NCI-H2081 treated with DMSO at 0.1 percent for 48 hours (cell line): ENCODE data around the gene HEPHL1.

ENCODE experiments used
- DNase-seq: peaks from one replicate; lab custom pipeline; 2025; lab: John Stamatoyannopoulos, UW

HEPHL1 gene

DNA sequence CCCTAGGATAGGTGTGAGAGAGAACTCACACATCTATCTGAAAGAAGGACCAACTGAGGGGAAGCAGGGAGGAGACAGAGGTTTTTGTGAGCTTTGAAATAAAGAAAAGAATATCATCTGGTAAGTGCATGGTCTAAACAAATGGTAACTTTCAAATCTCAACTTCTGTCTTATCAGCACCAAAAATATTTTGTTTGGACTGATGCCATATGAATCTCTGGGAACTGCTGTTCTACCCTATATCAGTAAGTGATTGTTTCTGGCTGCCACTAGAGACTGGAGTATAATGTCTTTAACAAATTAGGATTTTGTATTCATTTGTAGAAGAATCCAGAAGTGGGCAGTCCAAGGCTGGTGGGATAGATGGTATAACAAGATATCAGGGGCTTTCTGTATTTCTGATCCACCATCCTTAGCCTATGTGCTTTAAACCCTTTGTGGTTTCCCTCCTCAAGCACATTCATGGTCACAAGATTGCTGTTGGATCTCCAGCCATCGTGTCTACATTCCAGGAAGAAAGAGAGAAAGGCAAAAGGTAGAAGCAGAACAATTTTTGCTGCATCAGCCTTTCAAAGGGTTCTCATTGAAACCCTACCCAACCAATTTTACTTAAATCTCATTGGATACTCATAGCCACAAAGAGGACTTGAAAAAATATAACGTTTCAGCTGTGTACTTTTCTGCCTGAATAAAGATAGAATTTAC lies 4.7 kb downstream of the HEPHL1 start:
- DNase-seq: no peak

DNA sequence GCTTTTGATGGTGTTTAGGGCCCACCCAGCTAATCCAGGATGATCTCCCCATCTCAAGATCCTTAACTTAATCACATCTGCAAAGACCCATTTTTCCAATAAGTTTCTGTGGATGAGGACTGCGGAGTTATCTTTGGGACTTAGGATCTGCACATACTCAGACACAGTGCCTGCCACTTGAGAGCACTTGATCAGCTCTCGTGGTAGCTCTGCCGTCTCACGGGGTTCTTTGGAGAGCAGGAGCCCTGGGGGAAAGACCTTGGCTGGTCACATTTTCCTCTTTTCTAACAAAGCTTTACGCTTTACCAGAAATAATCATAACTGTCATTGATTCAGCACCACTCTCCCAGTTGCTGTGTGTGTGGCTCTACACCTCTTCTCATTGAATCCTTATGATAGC lies 6.1 kb downstream of the HEPHL1 start:
- DNase-seq: no peak

DNA sequence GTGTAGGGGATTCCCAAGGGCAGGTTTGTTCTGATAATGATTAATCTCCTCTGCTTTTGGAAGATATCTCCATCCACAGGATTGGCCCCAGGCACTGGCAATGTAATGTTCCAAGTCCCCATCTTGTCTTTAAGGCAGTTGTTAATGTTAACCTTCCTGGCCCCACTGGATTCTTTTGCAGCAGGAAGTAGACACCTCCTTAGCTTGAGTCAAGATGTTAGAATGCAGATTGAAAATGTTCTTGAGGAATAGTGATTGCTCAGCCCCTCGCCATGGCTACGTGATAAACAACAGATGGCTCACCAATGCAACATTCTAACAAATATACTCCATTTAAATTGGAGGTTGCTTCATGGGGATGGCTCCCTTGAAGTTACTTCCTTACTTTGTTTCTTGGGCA lies 7.3 kb downstream of the HEPHL1 start:
- DNase-seq: no peak

DNA sequence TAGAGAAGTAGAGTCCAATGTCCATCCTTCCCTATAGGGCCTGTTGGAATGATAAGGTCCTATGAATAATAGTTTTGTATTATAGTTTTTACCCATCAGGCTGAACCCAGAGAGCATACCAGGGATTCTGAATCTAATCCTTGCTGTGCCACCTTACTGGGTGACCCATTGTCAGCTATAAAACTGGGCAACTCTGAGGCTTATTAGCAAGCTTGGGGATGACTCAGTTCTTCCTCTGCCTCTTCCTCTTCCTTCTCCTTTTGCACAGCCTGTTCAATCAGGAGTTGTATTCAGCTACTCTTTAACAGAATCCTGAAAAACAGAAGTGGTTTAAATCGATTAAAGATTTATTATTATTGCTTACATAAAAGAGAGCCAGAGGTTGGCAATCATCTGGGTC lies 8.9 kb downstream of the HEPHL1 start:
- no peak for DNase-seq

DNA sequence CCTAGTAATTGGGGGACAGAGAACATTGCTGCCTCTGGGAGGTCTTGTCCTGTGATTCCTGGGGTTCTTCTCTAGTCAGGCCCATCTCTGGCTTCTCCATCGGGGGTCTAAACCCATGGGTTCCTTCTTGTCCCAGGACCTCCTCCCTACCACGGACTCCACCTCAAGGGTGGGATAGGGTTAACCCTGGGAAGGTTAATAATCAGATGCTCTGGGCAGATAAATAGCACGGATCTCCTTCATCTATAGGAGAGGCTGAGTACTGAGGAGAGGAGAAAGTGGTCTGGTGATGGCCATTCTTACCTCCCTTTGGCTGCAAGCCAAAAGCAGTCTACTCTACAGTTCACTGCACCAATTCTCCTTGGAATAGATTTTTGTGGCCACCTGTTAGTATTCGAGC lies 10.5 kb downstream of the HEPHL1 start:
- no peak for DNase-seq

DNA sequence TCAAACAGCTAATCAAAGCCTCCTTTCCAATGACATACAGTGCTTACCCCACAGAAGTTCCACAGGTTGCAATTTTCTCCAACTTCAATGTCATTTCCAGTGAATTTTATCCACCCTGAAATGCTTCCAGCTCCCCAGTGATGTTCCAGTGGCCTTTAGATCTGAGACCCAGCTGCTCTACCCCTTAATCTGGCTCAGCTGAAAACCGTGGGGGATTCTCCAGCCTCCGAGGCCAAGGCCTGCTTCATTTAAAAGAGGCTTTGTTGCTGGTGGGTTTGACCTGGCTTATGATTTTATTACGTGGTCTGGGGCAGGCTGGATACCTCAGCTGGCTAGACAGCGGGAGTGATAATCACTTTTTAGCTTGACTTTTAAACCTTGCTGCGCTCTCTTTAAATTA lies 10.9 kb downstream of the HEPHL1 start:
- DNase-seq: no peak

DNA sequence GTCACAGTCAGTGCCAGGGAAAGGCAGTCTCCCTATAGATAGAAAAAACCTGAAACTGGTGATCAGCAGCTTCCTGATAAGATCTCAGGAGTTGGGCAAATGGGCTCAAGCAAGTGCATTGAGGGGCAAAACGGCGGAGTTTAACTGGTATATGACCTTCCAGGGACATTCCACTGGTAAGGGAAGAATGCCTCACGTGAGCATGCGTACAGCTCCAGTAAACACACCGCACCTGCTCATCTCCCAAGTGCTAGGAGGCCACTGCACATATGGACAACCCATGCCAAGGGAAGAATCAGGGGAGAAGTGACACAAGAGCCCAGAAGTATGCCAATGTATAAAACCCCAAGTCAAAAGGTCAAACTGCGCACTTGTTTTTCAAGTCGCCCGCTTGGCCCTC lies 11.6 kb downstream of the HEPHL1 start:
- no peak for DNase-seq

DNA sequence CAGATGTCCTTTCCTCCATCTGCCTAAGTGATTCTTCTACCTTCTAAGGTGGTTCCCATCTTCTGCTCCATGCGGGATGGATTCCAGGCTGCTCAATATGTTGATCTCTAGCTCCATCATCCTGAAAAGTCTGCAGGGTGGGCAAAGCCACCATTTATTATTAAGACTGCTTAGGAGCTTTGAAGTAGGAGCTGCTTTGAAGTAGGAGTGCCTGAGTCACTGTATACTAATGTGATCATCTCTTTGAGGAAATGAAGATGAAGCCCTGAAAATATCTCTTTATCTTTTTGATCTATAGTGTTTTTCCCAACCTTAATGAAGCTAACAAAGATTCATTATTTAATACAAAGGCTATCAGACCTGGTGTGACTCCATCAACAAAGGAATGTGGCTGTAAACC lies 13.1 kb downstream of the HEPHL1 start:
- no peak for DNase-seq

DNA sequence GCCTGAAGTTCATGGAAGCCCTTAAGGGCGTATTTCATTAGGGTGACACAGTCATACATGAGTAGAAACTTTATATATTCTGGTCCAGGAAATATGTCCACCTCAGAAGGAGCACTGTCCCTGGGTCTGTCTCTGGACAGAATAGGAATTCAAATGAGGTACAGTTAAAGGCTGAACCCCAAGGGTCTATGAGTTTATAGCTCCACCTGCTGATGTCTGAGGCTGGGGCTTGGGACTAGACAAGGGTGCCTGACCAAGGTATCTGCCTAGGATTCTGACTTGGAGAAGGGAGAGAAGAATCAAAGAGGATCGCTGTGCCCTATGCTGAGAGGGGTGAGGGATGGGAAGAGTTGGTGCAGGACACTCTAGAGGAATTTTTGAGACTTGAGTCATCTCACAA lies 14.9 kb downstream of the HEPHL1 start:
- DNase-seq: no peak

DNA sequence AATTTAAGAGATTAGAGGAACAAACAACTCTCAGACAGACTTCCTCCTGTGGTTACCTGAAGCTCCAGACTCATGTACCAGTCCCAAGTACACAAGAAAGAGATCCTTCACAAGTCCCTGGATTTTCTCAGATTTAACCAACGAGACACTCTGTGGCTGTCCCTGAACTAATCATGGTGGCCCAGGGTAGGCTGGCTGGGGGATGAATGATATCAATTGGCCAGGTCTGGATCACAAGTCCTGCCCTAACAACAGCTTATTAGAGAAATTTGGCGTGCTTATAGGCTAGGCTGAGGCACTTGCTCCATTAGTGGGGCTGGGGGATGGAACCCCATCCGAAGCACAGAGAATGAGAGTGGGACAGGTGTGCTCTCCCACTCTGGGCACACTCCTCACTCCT lies 22.1 kb downstream of the HEPHL1 start:
- DNase-seq: no peak

DNA sequence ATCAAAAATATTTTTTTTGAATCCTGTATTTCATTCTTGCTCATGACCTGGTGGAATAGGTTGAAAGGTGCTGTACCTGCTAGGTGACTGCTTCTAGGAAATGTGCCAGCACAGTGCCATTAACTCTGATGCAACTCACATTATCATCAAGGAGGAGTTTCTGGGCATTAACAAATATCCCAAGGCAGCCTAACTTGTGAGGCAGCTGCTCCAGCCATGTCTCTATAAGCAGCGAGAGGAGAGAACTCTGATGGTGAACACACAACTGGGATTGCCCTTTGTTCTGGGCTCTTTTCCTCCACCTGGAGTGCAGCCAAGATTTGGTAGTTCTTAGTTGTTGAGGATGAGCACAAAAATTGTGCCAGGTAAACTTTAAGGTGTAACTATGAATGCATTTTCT lies 25.6 kb downstream of the HEPHL1 start:
- DNase-seq: no peak

DNA sequence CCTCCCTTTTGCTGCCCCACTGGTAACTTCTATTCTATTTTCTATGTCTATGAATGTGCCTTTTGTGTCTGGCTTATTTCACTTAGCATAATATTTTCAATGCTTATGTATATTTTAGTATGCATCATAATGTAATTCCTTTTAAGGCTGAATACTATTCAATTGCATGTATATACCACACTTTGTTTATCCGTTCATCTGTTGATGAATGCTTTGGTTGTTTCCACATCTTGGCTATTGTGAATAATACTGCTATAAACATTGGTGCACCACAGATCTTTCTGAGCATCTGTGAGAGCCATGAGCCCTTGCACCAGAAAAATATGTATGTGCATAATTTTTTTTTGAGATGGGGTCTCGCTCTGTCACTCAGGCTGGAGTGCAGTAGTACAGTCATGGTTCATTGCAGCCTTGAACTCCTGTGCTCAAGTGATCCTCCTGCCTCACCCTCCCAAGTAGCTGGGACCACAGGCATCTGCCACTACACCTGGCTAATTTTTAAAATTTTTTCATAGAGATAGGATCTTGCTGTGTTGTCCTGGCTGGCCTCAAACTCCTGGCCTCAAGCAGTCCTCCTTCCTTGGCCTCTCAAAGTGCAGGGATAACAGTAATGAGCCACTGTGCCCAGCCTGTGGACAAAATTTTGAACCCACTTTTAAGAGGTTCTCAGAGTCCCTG lies 27.0 kb downstream of the HEPHL1 start:
- DNase-seq: no peak

DNA sequence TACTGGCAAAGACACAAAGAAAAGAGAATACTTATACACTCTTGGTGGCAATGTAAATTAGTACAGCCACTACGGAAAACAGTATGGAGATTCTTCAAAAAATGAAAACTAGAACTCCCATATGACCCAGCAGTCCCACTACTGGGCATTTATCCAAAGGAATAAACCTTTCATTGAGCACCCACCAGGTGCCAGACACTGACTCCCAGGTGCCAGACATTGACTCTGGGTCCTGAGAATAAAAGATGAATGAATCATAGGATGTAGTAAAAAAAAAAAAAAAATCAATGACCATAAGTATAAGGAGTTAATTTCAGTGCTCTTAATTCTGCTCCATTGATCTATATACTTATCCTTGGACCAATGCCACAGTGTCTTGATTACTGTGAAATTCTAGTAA lies 28.2 kb downstream of the HEPHL1 start:
- DNase-seq: peak; percentile 67

DNA sequence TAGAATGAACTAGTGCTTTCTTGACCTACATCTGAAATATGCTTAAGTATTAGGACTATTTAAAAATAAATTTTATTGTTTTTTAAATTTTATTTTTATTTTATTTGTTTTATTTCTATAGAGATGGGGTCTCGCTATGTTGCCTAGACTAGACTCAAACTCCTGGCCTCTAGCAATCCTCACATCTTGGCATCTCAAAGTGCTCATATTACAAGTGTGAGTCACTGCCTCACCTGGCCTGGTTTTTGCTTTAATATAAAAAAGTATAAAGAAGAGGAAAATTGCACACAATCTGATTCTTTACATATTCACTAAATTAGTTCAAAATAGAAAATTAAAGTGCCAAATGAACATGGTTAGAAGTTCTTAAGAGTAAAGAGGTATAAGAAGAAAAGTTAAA lies 37.5 kb downstream of the HEPHL1 start:
- no peak for DNase-seq

DNA sequence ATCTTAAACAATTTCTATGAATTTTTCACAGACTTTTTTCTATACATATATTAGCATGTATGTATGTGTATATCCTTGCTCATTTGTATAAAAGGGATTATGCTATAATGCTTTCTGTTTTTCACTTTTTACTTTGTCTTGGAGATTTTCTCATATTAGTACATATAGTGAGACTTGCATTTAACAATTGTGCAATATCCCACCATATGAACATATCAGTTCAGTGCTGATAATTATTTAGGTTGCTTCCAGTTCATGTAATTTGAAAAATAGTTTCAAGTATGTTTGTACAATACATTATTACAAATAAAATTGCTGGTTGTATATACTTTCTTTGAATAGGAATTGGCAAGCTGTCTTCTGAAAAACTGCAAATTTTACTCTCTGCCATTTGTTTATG lies 37.9 kb downstream of the HEPHL1 start:
- no peak for DNase-seq

DNA sequence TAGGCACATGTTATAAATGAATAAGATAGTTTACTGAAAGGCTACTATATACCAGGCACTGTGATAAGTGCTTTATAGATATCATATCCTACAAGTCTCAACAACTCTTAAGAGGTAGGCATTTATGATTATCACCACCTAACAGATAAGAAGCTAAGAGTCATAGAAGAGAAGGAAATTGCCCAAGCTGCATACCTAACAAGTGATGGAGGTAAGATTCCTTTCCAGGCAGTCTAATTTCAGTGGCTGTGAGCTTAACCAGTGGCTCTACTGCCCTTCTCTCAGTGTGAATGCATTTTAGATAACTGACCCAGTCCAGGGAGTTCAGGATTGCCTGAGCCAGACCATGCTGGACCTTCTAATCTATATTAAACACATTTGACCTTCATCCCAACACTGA lies 39.2 kb downstream of the HEPHL1 start:
- DNase-seq: no peak

DNA sequence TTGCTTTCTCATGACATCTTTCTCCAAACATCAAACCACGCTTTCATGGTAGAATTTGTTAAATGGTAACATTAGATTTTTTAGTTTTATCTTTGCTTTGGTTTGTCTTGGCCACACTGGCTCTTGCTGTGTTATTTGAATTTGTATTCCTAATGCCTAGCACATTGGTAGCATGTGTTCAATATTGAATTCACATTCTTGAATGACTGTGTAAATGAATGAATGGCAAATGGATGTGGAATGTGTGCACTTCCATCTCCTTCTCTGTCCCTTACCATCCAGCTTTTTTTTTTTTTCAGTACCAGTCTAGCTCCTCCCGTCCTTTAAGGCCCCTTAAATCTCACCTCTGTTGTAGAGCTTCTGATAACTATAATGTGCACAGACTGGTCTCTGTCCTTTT lies 41.2 kb downstream of the HEPHL1 start:
- no peak for DNase-seq

DNA sequence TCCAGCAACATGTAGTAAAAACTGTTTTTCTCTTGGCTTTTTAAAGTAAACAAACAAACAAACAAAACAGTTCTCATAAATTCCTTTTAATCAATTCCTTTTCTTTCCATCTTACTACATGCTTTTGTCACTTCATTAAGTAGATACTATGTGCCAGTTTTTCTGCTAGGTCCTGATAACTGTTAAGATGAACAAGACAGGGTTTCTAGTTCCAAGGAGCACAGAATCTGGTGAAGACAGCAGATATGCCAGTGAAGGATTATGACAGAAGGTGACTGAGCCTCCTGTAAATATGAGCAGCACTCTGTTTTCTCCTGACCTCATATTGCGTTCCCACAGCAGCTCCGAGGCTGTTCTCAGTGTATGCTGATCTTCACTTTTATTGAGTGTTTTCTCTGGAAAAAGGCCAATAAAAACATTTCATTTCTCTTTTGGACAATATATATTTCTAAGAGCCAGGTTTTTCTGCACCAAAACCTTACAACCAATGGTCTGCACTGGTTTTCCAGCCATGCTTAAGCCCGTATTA lies 45.8 kb downstream of the HEPHL1 start:
- DNase-seq: no peak

DNA sequence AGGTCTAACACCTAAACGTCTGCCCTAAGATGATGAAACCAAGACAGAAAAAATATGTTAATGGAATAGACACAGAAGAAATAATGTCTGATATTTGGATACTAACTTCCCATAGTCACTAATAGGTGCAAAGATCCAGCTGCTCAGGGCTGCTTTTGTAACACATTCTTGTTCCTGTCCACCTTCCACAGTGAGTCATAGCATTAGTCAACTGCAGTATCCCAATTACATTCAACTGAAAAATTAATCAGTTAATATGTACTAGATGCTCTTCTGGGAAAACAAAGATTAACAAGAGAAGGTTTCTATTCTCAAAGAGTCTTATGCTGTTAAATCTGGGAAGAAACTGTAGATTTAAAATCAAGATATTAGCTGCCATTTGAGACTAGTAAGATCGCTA lies 47.6 kb downstream of the HEPHL1 start:
- no peak for DNase-seq

DNA sequence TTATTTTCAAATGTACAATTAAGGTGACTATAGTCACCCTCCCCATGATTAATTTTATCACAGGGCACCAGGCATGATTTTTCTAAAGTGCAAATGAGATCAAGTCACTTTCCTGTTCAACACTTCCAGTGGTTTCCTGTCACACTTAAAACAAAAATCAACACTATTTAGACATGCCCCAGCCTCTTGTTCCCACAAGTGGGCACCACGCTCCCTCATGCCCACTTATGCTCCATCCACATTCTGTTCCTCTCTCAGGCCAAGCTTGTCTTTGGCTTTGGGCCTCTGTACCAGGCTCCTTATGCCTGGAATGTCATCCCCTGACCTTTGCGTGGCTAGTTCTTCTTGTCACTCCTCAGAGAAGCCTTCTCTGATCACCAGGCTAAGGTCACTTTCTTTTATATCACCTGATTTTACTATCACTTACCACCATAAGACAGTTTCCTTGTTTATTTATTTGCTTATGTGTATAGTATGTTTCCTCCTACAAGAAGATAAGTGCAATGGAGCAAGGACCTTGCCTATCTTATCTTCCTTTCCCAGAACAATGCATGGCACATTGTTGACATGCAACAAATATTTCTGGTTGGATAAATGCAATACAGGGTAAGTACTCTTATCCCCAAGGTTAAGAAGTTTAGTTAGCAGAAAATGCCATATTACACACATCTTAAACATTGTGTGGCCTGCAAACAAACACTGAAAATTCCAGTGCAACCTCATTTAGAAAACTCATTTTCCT lies 56.6 kb downstream of the HEPHL1 start:
- DNase-seq: no peak

DNA sequence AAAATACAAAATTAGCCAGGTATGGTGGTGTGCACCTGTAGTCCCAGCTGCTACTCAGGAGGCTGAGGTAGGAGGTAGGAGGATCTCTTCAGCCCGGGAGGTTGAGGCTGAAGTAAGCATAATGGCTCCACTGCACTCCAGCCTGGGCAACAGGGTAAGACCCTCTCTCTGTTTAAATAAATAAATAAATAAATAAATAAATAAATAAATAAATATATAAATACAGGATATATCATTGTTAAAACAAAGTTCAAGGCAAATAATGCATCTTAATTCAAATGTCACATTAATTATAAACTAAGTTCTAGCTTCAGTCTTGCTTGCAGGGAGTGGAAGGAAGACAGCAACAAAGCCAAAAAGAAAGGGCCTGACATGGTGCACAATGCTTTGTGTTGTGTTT lies 63.0 kb downstream of the HEPHL1 start:
- DNase-seq: no peak

DNA sequence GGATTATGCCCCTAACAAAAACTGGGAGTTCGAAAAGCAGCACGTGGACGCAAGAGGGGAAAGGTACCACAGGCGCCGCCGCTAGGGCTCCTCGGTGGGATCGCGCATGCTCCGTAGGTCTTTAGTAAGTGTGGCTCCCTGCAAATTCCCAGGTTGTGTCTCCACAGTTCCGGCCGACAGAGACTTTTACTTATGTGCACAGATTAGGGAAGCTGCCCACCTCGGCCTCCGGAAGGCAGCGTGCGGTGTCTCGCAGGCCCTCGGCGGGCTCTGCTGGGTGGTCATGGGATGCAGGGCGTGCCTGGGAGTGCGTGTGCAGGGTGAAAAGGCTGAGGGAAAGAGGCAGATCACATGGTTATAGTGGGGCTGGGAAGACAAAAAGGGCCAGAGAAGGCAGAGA lies 67.8 kb downstream of the HEPHL1 start:
- no peak for DNase-seq

DNA sequence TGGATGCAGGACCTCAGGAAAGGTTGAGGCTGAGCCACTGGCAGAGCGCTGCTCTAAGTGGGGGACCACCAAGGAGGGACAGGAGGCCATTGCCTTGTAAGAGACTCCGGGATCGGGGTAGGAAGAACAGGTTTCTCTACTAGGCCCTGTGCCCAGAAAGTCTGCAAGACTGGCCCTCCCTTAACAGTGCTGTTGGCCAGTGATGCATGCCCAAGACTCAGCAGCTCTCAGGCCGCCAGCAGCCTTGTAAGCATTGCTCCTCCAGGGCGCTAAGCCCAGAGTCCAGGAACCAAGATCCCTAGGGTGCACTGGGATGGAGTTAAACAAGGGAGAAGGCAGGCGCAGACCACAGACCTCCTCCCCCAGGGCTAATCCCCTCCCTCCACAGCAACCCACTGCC lies 68.2 kb downstream of the HEPHL1 start:
- DNase-seq: no peak
